Dedifferentiated amniotic fluid mesenchymal stem cell (primary cell): ENCODE measurements around the gene PI4KB.

Experiments used
- DNase-seq: peaks from one replicate; pipeline ENCODE4 v3.0.0-alpha.2; 2016; ENCODE audit errors: extremely low spot score

PI4KB gene

DNA sequence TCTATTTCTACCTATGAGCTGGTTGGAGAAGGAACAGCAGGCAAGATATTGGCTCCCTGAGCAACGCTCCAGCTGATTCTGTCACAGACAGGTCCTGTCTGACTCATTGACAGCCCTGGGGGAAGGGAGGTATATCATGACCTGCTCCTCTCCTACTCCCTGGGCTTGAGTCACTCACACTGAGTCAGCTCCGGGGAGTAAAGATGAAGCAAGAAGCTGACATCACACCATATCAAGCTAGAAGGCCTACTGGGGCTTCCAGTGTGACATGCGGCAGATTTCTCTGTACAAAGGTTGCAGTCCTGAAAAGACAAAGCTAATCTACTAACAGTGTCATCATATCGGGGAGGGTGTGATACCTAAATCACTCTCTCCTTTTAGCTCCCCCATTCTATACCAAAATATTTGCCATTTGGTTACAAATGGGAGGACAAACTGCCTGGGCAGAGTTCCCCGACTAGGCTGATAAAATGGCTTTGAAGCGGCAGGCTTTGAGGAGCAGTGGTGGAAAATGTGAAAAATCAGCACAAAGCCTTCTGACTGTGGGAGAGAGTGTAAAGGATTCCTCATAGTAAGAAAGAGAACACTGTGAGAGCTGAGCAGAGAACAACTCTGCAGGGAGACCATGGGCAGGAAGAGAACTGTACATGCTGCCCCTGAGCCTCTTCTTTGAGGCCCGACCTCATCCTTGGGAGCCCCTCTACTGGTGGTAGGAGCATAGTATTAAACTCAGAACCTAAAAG is 15.5 kb downstream of the PI4KB start:
- DNase-seq, result peak; percentile 98

GRCh38 chr1:151311011-151311410 is 16.2 kb downstream of the PI4KB start:
- no peak for DNase-seq

DNA sequence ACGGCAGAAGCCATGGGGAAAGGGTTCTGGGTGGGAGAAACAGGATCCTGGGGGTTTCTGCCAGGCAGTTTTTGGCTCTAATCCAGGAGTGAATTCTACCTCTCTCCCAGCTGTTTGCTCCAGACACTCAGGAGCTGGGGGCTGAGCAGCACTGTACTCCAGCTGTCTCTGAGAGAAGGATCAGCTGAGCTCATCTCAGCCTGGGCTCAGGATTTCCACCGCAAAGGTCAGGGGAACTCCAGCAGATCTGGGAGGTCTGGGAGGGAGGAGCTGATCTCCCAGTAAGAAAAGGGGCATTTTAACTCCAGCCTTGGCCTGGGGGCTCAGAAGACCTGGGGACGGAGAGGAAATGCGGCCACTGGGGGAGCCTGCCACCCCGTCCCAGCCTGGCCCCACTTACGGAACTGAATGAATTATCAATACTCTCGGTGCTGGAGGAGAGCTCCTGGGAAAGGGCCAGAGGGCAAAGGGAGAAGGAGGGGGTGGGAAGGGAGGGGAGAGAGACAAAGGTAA is 17.3 kb downstream of the PI4KB start:
- DNase-seq, result no peak

- no peak for DNase-seq
Measured at GRCh38 chr1:151294742-151295462, 32.3 kb downstream of the PI4KB start.

DNA sequence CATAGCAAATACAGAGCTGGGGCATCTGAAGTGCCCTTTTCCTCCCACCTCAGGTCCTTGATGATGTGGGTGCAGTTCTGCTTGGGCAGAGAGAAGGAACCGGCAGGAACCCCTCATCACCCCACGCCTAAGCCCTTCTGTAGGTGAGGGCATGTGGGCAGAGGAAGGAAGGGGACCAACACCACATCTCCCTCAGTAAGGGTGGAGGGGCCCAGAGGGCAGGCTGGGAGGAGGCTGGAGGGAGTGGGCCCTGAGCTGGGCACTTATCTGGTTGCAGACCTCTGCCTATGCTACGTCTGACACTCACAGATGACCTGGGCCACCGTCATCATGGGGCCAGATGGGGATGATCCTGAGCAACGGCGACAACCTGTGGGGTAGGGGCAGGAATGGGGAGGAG is 34.1 kb downstream of the PI4KB start:
- DNase-seq, result no peak

- no peak for DNase-seq
Measured at GRCh38 chr1:151292207-151293030, 34.8 kb downstream of the PI4KB start.

DNA sequence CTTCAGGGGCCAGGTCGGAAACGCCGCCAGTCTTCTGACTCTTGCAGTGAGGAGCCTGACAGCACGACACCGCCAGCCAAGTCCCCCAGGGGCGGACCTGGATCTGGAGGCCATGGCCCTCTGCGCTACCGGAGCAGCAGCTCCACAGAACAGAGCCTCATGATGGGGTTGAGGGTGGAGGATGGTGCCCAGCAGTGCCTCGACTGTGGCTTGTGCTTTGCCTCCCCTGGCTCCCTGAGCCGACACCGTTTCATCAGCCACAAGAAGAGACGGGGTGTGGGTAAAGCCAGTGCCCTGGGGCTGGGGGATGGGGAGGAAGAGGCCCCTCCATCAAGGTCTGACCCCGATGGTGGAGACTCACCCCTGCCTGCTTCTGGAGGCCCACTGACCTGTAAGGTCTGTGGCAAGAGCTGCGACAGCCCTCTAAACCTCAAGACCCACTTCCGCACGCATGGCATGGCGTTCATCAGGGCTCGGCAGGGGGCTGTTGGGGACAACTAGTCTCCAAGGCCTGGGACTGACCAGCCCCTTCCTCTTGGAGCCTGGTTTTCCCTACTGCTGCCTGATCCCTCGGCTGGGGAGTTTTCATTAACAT is 36.4 kb downstream of the PI4KB start:
- DNase-seq, result no peak

DNA sequence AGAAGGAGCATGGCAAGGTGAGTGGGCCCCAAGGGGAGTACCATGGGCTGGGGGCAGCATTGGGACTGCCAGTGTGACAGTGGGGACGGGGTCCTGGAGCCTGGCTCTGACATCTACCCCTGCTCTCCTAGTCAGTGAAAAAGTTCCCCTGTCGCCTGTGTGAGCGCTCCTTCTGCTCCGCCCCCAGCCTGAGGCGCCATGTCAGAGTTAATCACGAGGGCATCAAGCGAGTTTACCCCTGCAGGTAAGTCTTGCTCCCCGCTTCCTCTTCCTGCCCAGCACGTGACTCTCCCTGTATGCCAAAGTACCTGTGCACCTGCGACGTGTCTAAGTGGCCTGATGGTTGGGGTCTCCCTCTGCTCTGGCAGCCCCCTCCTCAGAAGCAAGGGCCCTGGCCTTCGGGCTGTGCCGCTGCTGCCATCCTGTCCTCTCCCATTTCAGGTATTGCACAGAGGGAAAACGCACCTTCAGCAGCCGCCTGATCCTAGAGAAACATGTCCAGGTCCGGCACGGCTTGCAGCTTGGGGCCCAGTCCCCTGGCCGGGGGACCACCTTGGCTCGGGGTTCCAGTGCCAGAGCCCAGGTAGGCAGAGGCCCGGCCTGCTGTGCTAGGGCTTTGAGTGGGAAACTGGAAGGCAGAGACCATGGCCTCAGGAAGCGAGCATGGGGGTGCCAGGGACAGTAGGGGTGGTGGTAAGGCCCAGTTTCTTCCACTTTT is 37.1 kb downstream of the PI4KB start:
- DNase-seq, result no peak

DNA sequence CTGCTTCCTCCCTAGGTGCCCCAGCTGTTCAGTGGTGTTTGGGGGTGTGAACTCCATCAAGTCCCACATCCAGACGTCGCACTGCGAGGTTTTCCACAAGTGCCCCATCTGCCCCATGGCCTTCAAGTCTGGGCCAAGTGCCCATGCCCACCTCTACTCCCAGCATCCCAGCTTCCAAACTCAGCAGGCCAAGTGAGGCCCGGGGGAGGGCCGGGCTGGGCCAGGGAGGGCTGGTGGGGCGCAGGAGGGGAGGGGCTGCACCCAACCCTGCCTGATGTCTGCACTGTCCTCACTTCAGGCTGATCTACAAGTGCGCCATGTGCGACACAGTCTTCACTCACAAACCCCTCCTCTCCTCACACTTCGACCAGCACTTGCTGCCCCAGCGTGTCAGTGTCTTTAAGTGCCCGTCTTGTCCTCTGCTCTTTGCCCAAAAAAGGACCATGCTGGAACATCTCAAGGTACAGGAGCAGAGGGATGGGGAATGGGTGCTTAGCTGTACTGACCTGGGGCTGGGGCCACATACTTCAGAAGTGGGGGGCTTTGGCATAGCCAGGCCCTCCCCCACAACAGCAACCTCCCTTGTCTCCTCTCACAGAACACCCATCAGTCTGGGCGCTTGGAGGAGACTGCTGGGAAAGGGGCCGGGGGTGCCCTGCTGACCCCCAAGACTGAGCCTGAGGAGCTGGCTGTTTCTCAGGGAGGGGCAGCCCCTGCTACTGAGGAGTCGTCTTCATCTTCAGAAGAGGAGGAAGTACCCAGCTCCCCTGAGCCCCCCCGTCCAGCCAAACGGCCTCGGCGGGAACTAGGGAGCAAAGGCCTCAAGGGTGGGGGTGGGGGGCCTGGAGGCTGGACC is 37.9 kb downstream of the PI4KB start:
- no peak for DNase-seq

GRCh38 chr1:151288502-151288901 is 38.7 kb downstream of the PI4KB start:
- no peak for DNase-seq

DNA sequence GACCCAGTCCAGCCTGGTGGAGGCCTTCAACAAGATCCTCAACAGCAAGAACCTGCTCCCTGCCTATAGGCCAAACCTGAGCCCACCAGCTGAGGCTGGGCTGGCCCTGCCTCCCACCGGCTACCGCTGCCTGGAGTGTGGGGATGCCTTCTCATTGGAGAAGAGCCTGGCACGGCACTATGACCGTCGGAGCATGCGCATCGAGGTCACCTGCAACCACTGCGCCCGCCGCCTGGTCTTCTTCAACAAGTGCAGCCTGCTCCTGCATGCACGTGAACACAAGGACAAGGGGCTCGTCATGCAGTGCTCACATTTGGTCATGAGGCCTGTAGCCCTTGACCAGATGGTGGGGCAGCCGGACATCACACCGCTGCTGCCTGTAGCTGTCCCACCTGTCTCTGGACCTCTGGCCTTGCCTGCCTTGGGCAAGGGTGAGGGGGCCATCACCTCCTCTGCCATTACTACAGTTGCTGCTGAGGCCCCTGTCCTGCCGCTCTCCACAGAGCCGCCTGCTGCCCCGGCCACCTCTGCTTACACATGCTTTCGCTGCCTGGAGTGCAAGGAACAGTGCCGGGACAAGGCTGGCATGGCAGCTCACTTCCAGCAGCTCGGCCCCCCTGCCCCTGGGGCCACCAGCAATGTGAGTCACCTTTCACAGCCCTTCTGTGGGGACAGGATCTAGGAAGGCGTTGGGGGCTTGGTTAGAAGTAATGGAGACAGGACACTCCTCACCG is 39.3 kb downstream of the PI4KB start:
- no peak for DNase-seq

- DNase-seq, result no peak
Measured at GRCh38 chr1:151287341-151287699, 39.9 kb downstream of the PI4KB start.

DNA sequence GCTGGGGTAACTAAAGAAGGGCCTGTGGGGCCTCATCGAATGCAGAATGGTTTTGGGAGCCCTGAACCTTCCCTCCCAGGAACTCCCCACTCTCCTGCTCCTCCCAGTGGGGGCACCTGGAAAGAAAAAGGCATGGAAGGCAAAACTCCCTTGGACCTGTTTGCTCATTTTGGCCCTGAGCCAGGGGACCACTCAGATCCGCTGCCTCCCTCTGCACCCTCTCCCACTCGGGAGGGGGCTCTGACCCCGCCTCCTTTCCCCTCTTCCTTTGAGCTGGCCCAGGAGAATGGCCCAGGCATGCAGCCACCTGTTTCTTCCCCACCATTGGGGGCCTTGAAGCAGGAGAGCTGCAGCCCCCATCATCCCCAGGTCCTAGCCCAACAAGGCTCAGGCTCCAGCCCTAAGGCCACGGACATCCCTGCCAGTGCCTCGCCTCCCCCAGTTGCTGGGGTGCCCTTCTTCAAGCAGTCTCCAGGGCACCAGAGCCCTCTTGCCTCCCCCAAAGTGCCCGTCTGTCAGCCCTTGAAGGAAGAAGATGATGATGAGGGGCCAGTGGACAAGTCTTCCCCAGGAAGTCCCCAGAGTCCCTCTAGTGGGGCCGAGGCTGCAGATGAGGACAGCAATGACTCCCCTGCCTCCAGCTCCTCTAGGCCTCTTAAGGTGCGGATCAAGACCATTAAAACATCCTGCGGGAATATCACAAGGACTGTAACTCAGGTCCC is 40.4 kb downstream of the PI4KB start:
- DNase-seq, result no peak

- DNase-seq, result no peak
Measured at GRCh38 chr1:151284013-151284577, 43.1 kb downstream of the PI4KB start.

DNA sequence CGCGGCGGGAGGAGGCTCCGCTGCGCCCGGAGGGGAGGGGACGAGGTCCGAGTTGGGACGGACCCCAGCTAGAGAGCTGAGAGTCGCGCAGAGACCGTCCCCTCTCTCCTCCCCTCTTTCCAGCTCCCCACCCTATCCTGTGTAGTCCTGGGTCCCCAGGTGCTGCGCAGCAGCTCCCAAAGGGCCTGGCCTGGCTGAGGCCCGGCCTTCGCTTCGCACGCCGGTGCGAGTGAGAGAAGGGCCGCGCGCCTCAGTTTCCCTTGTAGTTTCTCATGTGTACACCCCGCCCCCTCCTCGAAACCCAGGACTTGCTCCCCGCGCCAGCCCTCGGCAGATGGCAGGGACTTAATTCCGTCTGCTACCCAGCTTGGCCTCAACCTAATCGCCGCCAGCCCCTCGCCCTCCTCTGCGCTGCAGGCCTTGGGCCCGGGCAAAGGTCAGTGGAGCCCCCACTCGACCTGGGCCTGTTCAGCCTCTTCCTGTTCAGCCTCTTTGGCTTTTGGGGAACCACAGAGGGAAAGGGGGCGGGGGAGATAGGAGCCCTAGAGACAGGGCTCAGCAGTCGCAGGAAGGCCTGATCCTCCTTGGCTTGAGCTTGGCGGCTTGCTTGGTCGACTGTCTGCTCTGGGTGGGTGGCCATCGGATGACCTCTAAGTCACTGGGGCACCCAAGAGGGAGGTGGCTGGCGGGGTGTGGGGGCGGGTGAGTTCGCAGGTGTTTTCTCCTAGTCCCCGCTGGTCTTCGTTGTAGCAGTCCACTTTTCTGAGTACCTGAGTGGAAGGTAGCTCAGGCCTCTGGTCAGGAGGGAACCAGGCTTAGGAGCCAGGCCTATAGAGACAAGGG is 44.1 kb downstream of the PI4KB start:
- no peak for DNase-seq

DNA sequence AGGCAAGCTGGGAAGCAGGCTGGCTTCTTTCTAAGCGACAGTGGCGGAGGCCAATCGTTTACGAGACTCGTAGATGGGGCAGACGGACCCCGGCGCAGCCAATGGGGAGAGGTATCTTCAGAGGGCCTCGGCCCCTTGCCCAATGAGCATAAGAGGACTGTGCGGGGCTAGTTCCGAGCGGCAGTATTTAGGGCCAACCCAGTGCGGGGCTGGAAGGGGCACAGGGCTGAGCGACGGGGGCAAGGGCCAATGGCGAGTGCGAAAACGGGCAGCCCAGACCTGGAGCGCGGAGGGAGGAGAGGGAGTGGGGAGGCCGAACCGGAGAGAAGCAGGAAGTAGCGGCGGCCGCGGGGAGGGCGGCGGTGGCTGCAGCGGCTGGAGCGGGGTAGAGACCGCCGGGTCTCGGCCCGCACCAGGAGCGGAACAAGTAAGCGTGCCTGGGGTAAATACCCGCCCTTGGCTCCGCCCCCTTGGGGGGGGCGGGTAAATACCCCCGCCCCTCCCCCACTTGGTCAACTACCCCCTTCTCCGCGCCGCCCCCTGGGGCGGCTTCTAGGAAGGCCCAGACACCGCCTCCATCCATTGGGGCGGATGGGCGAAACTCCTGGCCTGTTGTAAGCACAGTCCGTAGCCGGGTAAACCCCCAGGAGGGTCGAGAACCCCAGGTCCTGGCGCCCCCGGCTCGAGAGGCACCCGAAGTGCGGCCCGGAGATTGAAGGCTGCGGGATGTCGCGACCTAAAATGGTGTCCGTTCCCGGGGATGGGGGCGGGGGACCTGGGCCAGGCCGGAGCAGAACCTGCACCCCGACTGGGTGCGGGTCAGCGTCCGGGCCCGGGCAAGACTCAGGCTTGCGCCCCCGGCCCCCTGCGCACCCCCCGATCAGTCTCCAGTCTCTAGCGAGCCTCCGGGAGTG is 45.0 kb downstream of the PI4KB start, which contains the start of gene ZNF687:
ZNF687 (plus strand) TSS at position 331 of the 914 bp plus-strand sequence. CDS start 3,993 bp downstream, outside the sequence.
- peak; percentile 100 for DNase-seq
